Epithelial cell of esophagus (primary cell): ENCODE data around the gene ENOX1.

Source experiments
- DNase-seq: peaks from one replicate; pipeline ENCODE4 v3.0.0; 2010; ENCODE audit warnings: low read depth
- H3K4me3 ChIP-seq: 2 replicates; pipeline ENCODE4 v1.5.1; 2011; ENCODE audit warnings: mild to moderate bottlenecking, low read length, control low read depth
- CTCF ChIP-seq: IDR thresholded peaks from 2 replicates; pipeline ENCODE4 v1.5.1; 2011; ENCODE audit warnings: low read depth, mild to moderate bottlenecking, low read length, control low read depth, inconsistent platforms; ENCODE audit not compliant: insufficient read depth; ENCODE audit errors: missing control alignments

ENOX1 gene

GRCh38 chr13:43653395-43653794 lies 133.4 kb downstream of the ENOX1 start:
- no peak overlapping the region for H3K4me3 ChIP-seq
- TF ChIP-seq CTCF: no peak
- no peak for DNase-seq

- no peak overlapping the region for H3K4me3 ChIP-seq
- no peak for TF ChIP-seq CTCF
- DNase-seq: no peak
Measured at GRCh38 chr13:43652760-43653159, 134.0 kb downstream of the ENOX1 start.

GRCh38 chr13:43650882-43651281 lies 135.9 kb downstream of the ENOX1 start:
- no peak for TF ChIP-seq CTCF
- DNase-seq: no peak
- H3K4me3 ChIP-seq: no peak overlapping the region

- H3K4me3 ChIP-seq: no peak overlapping the region
- TF ChIP-seq CTCF: no peak
- DNase-seq: no peak
Measured at GRCh38 chr13:43648733-43649132, 138.0 kb downstream of the ENOX1 start.

- TF ChIP-seq CTCF: no peak
- DNase-seq: no peak
- H3K4me3 ChIP-seq: no peak overlapping the region
Measured at GRCh38 chr13:43647471-43647870, 139.3 kb downstream of the ENOX1 start.

- no peak for TF ChIP-seq CTCF
- DNase-seq: no peak
- H3K4me3 ChIP-seq: no peak overlapping the region
Measured at GRCh38 chr13:43640476-43640875, 146.3 kb downstream of the ENOX1 start.

- TF ChIP-seq CTCF: no peak
- DNase-seq: no peak
- H3K4me3 ChIP-seq: no peak overlapping the region
Measured at GRCh38 chr13:43631106-43631505, 155.7 kb downstream of the ENOX1 start.
